RPMI8226 (cell line): ENCODE measurements around the gene ART5.

Source experiments
- DNase-seq: peaks from one replicate; pipeline ENCODE4 v3.0.0-alpha.2; 2015

Gene ART5, protein sequence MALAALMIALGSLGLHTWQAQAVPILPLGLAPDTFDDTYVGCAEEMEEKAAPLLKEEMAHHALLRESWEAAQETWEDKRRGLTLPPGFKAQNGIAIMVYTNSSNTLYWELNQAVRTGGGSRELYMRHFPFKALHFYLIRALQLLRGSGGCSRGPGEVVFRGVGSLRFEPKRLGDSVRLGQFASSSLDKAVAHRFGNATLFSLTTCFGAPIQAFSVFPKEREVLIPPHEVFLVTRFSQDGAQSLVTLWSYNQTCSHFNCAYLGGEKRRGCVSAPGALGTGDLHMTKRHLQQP

GRCh38 chr11:3641701-3642070, at the start of gene ART5:
Gene ART5 (minus strand): TSS chr11:3641992. CDS start chr11:3641862, 130 bp downstream.
- no peak for DNase-seq

DNA sequence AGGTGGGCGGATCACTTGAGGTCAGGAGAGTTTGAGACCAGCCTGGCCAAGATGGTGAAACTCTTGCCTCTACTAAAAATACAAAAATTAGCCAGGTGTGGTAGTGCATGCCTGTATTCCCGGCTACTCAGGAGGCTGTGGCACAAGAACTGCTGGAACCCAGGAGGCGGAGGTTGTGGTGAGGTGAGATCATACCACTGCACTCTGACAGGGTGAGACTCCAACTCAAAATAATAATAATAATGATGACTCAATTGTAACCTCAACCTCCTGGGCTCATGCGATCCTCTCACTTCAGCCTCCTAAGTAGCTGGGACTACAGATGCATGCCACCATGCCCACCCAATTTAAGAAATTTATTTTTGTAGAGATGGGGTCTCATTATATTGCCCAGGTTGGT, 45.0 kb upstream of the ART5 start:
- DNase-seq: no peak

- DNase-seq: no peak
These were observed 44.1 kb upstream of the ART5 start for GRCh38 chr11:3685923-3686322.

DNA sequence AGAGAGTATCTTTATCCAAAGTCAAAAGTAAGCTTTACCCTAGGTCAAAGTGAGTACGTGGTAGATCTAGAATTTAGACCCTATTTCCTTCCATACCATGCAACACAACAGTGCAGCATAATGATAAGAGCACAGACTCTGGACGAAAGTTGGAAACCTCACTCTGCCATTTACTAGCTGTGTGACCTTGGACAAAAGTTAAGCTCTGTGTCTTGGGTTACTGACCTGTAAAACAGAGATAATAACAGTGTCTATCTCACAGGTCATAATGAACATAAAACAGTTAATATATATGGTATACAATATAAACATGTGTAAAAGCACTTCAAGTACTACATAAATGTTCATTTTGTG, 43.0 kb upstream of the ART5 start:
- no peak for DNase-seq

GRCh38 chr11:3684129-3684818, 42.5 kb upstream of the ART5 start:
- no peak for DNase-seq

- DNase-seq: no peak
These were observed 41.2 kb upstream of the ART5 start for GRCh38 chr11:3683039-3683438.

GRCh38 chr11:3679077-3679476, 37.3 kb upstream of the ART5 start:
- DNase-seq: no peak

- DNase-seq: no peak
These were observed 34.2 kb upstream of the ART5 start for GRCh38 chr11:3675971-3676370.

GRCh38 chr11:3674189-3674588, 32.4 kb upstream of the ART5 start:
- DNase-seq: no peak

DNA sequence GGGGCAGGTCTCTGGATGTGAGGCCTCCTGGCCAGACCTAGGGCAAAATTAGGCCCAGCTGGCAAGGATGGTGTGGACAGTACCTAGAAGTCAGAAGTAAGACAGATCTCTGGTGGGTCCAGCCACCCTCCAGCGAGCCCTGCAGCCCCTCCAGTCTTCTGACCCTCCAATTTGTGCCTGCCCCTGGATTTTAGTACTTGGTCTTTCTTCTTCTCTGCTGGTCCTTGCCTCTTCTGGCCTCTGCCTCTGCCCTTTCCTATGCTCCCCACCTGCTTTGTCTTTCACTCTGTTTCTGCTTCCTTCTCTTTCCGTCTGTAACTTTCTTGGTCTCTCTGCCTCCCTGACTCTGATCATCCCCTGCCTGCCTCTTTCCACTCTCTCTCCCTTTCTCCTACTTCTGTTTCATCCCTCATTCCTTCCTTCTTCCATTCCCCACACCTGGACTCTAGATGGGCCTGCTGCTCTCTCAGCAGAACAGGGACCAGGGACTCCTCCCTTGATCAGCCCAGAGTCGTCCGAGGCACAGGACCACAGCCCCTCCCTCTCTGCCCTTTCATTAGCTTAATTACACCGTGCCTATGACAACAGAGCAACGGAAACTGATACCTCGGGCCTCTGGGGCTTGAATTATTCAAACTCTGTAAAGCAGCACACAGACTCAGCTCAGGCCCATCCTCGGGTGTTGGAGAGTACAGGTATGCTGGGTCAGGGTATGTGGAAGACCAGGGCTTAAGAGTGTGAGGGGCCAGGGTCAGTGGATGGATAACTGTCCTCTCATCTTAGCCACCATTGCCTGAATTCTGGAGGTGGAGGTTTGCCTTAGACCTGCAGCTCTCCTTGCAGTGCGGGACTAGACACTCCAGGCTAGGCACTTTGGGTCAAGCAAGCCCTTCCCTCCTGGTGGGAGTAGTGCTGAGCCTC, 29.8 kb upstream of the ART5 start, which contains the start of gene CHRNA10:
Gene CHRNA10 (minus strand): TSS at position 51 of the 921 bp plus-strand sequence. CDS start 72 bp downstream, outside the sequence.
- no peak for DNase-seq

GRCh38 chr11:3669742-3670183, 28.0 kb upstream of the ART5 start:
- DNase-seq: no peak

GRCh38 chr11:3669128-3669527, 27.3 kb upstream of the ART5 start:
- DNase-seq: no peak

- DNase-seq: no peak
These were observed 25.6 kb upstream of the ART5 start for GRCh38 chr11:3667149-3668035.

GRCh38 chr11:3666023-3666530, 24.3 kb upstream of the ART5 start:
- DNase-seq: no peak

GRCh38 chr11:3665336-3666022, 23.7 kb upstream of the ART5 start:
- no peak for DNase-seq

DNA sequence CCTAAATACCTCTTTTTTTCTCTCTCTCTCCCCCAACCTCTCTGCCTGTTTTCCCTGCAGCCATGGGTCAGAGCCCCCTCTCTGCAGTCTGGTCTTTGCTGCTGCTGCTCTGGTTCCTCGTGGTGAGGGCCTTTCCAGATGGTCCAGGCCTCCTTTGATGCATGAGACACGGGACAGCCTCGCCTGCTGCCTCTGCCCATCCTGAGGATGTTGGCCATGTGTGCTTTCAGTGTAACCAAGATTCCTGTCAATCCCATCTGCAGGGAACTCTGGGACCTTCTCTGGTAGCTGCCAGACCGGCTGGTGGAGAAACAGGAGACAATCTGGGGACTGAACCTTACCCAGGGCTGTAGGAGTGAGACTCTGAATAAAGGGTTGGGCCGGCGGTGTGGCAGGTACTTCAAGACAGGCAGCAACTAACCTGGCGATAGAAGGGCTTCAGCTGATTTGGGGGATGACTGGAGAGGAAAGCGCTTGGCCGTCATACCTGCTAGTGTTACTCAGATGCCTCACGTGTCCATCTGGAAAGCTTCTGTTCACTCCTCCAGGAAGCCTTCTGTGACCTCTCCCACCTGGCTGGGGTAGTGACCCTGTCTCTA, 22.3 kb upstream of the ART5 start:
- DNase-seq: no peak

- DNase-seq: no peak
These were observed 21.1 kb upstream of the ART5 start for GRCh38 chr11:3662856-3663255.

DNA sequence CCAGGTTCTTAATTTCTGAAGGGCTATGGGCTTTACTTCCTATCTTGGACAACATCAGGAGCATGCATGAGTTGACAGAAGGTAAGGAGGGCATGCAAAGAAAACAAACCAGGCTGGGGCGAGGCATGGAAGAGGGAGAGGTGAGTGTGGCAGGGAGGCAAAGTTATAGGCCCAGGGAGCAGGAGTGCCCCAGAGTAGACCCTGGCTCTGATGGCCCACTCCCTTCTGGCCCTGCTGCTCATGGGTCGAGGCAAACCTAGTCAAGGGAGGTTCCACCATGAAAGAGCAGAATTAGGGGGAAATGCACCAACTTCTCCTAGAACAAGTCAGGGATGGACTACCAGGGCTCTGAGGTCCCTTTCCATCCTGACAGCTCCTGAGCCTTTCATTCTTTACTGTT, 19.2 kb upstream of the ART5 start:
- no peak for DNase-seq

DNA sequence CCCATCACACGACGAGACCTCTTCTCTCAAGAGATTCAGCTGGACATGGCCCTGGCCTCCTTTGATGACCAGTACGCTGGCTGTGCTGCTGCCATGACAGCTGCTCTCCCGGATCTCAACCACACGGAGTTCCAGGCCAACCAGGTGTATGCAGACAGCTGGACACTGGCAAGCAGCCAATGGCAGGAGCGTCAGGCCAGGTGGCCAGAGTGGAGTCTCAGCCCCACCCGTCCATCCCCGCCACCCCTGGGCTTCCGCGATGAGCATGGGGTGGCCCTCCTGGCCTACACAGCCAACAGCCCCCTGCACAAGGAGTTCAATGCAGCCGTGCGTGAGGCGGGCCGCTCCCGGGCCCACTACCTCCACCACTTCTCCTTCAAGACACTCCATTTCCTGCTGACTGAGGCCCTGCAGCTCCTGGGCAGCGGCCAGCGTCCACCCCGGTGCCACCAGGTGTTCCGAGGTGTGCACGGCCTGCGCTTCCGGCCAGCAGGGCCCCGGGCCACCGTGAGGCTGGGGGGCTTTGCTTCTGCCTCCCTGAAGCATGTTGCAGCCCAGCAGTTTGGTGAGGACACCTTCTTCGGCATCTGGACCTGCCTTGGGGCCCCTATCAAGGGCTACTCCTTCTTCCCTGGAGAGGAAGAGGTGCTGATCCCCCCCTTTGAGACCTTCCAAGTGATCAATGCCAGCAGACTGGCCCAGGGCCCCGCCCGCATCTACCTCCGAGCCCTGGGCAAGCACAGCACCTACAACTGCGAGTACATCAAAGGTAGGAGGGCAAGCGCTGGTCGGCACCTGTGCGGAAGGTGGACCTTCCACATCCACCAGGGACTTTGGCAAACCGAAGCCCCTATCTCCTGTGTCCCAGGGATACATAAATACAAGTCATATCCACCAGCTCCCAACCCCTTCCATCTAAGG, 18.1 kb upstream of the ART5 start:
- no peak for DNase-seq

- DNase-seq: no peak
These were observed 16.5 kb upstream of the ART5 start for GRCh38 chr11:3658252-3658651.
